Right ventricle myocardium inferior (tissue), 1 donor: Measurements from ENCODE around the gene EXOC1. TPM values are rescaled to one million over a fixed set of nuclear protein-coding genes. Genes with fewer than 3 reads are reported as not detected.
"Not testable (repeated sequence)": the region's sequence is repeated elsewhere in the genome, so short reads cannot be mapped to it uniquely, and the experiment has no call there.

Experiments
- ATAC-seq: fragments of 200-7000 bp; cut with Tn5 transposase; one replicate; pipeline ENCODE4 v1.9.1; 2020; ENCODE audit warnings: mild to moderate bottlenecking, moderate library complexity
- DNase-seq: peaks from one replicate; pipeline ENCODE4 v3.0.0; 2021; ENCODE audit errors: missing footprints
- intact Hi-C: fragments of 100-400 bp; cut with DNase I; formaldehyde crosslinking; loops from one replicate; pipeline ENCODE4 v1.11.0; 2022
- total RNA-seq: library from RNA; stranded (reverse); fragmentation: NEBNext Ultra II Directional; extraction: Animal tissue kit (Norgen Biotek cat#: 25700); gene quantifications from one replicate; pipeline ENCODE4 v1.2.1, GENCODE V29; 2021
- donor health status: DM: no; HTN: yes; CAD: no; lungs with severe emphysema.

EXOC1 gene
- total RNA-seq, 1 donor from 2014 or later, result 19.8 TPM

DNA sequence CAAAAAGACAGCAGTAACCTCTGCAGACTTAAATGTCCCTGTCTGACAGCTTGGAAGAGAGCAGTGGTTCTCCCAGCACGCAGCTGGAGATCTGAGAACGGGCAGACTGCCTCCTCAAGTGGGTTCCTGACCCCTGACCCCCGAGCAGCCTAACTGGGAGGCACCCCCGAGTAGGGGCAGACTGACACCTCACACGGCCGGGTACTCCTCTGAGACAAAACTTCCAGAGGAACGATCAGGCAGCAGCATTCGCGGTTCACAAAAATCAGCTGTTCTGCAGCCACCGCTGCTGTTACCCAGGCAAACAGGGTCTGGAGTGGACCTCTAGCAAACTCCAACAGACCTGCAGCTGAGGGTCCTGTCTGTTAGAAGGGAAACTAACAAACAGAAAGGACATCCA lies 11.1 kb upstream of the EXOC1 start:
- ATAC-seq, DNase-seq, intact Hi-C loops: not testable (repeated sequence)

DNA sequence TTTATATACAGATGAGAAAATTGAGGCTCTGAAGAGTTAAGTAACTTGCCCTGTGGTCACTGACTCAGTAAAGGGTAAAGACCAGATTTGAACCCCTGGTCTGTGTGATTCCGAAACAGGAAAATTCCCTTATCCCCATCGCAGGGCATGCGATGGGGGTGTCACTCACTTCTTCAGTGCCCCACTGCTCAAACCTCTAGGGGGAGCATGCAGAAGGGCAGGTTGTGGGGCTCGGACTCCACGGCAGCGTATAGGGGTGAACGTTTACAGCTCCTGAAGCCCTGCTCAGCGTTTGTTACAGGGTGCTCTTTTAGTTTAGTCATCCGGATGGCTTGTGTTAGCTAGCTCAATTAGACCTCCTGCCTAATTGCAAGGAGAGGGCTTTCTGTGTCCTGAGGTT lies 3.7 kb upstream of the EXOC1 start:
- intact Hi-C loops, result loop anchor here (5.0 kb wide), 3 partner anchors 98 to 452 kb away; partner anchors contain the start of genes CEP135, CLOCK and TMEM165
- ATAC-seq (no peak), DNase-seq (no peak)

DNA sequence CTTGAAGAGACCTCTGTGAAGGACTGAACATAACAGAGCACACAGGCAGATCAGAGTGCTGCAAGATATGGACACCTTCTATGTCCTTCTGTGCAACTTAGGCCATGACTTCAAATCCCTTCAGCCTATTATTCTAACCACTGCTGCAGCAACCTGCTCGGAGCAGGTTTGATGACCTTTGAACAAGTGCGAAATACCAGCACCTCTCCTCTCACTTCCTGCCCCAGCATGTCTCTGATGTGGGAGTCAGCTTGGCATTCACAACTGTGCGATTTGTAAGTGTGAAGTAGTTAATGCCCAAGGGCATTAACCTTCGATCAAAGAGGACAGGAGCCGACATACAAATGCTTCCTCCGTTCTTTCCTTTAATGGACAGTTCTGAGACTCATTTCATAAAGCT lies 1.6 kb upstream of the EXOC1 start:
- DNase-seq (no peak), ATAC-seq (no peak)
- intact Hi-C loops, result loop anchor here (5.0 kb wide), 3 partner anchors 95 to 455 kb away; partner anchors contain the start of genes CEP135, CLOCK and TMEM165

GRCh38 chr4:55854129-55854528 lies 681 bp downstream of the EXOC1 start:
- ATAC-seq (no peak), DNase-seq (no peak)
- intact Hi-C loops, result loop anchor here (5.0 kb wide), 3 partner anchors 93 to 457 kb away; partner anchors contain the start of genes CEP135, CLOCK and TMEM165

DNA sequence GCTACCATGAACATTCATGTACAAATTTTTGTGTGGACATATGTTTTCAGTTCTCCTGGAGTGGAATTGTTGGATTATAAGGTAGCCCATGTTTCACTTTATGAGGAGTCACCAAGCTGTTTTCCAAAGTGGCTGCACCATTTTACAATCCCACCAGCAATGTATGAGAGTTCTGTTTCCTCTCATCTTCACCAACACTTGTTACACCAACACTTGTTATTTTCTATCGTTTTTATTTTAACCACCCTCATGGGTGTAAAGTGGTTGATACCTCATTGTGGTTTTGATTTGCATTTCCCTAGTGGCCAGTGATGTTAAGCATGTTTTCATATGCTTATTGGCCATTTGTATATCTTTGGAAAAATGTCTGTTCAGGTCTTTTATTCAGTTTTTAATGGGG lies 4.1 kb downstream of the EXOC1 start:
- intact Hi-C loops, result no loop called here
- DNase-seq (no peak), ATAC-seq (no peak)

DNA sequence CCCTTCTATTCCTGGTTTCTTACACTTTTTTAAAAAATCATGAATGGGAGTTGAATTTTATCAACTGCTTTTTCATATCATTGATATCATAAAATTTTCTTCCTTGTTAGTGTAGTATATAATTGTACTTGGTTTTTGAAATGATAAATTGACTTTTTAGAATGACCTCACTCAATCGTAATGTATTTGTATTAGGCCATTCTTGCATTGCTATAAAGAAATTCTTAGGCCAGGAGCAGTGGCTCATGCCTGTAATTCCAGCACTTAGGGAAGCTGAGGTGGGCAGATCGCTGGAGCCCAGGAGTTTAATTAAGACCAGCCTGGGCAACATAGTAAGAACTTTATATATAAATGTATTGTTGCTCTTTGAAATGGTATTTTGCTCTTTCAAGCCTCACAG lies 6.3 kb downstream of the EXOC1 start:
- no peak for ATAC-seq
- intact Hi-C loops, result loop anchor here (10.0 kb wide), 1 partner anchor 415 kb away; no protein-coding TSS in a partner anchor

DNA sequence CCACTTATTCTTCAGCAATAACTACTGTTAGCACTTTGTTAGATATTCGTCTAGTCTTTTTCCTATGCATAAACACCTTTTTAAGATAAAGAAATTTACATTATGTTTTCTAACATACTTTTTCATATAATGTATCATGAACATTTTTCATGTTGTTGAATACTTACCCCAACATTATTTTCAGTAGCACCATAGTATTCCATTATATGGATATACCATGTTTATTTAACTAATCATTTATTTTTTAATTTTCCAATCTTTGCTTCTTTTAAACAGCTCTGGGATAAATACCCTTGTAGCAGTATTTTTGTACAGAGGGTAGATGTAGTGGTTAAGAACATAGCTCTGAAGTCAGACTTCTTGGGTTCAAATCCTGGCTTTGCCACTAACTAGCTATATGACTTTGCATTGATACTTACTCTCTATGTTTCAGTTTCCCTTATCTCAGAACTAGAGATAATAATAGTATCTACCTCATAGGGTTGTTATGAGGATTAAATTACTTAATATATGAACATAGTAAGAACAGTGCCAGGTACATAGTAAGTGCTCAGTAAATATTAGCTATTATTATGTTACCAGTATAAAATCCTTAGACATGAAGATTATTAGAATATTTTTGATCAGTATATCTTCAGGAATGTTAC lies 11.3 kb downstream of the EXOC1 start:
- intact Hi-C loops, result loop anchor here (5.0 to 10.0 kb wide), 2 partner anchors 420 to 613 kb away; no protein-coding TSS in a partner anchor

More for the DNA sequence above, 6.3 kb downstream of the EXOC1 start:
- DNase-seq, result no peak

GRCh38 chr4:55865228-55865806 lies 11.9 kb downstream of the EXOC1 start:
- DNase-seq (no peak), ATAC-seq (no peak)
- intact Hi-C loops, result loop anchor here (5.0 to 10.0 kb wide), 2 partner anchors 421 to 612 kb away; no protein-coding TSS in a partner anchor

More for the DNA sequence above, 11.3 kb downstream of the EXOC1 start:
- no peak for DNase-seq
- no peak for ATAC-seq

GRCh38 chr4:55866290-55866907 lies 13.0 kb downstream of the EXOC1 start:
- intact Hi-C loops, result loop anchor here (5.0 to 10.0 kb wide), 2 partner anchors 422 to 611 kb away; no protein-coding TSS in a partner anchor
- no peak for DNase-seq
- ATAC-seq, result peak; percentile 95

GRCh38 chr4:55866973-55867574 lies 13.6 kb downstream of the EXOC1 start:
- ATAC-seq (peak; percentile 88), DNase-seq (no peak)
- intact Hi-C loops, result loop anchor here (5.0 to 10.0 kb wide), 2 partner anchors 422 to 610 kb away; no protein-coding TSS in a partner anchor

- intact Hi-C loops, result loop anchor here (5.0 to 10.0 kb wide), 2 partner anchors 424 to 609 kb away; no protein-coding TSS in a partner anchor
- DNase-seq, result no peak
- ATAC-seq, result no peak
Measured at GRCh38 chr4:55868581-55869090, 15.2 kb downstream of the EXOC1 start.

GRCh38 chr4:55871299-55871800 lies 17.9 kb downstream of the EXOC1 start:
- intact Hi-C loops, result no loop called here
- ATAC-seq (no peak), DNase-seq (no peak)

- DNase-seq (no peak), ATAC-seq (no peak)
- intact Hi-C loops, result no loop called here
Measured at GRCh38 chr4:55874831-55875230, 21.4 kb downstream of the EXOC1 start.

GRCh38 chr4:55876387-55876786 lies 22.9 kb downstream of the EXOC1 start:
- ATAC-seq (no peak), DNase-seq (no peak)
- intact Hi-C loops, result no loop called here

DNA sequence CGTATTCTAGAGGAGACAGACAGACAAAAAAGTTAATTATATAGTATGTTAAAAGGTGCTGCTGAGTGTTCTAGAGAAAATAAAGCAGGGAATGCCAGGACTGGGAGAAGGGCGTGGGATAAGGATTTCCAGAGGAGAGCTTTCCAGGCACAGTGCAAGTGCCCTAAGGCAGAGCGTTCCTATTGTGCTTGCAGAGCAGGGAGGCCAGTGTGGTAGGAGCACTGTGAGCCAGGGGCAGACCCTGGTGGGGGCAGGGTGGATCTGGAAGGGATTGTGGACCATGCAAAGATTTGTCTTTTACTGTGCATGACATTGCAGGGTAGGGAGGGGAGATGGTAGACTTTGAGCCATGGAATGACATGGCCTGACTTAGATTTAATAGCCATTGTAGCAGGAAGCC lies 25.8 kb downstream of the EXOC1 start:
- intact Hi-C loops, result no loop called here
- ATAC-seq, result no peak
- DNase-seq, result no peak

DNA sequence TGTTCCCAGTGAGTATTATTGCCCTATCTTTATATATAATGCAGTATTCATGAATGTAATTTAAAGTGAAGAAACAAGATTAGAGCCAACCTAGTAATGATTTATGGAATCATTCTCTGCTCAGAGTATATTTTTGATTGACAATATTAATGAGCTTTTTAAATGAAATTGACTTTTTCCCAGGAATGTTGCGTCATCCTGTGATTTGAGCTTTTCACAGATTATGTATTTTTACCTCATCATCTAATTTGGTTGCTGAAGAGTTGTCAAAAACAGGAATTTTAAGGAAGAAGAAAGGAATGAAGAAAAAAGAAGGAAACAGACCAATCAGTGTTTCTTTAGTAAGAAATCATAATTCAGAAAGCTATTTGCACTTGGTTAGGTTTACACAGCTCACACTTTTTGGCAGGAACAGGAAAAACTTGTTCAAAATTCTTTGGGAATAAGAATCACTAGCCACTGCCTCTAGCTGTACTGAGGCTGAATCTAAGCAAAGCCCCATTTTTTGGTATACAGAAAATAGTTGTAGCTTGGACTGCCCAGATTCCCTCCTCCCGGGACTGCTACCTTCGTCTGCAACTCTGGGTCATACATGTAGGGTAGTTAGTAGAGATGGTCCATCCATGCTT lies 27.3 kb downstream of the EXOC1 start:
- DNase-seq (no peak), ATAC-seq (no peak)
- intact Hi-C loops, result no loop called here

DNA sequence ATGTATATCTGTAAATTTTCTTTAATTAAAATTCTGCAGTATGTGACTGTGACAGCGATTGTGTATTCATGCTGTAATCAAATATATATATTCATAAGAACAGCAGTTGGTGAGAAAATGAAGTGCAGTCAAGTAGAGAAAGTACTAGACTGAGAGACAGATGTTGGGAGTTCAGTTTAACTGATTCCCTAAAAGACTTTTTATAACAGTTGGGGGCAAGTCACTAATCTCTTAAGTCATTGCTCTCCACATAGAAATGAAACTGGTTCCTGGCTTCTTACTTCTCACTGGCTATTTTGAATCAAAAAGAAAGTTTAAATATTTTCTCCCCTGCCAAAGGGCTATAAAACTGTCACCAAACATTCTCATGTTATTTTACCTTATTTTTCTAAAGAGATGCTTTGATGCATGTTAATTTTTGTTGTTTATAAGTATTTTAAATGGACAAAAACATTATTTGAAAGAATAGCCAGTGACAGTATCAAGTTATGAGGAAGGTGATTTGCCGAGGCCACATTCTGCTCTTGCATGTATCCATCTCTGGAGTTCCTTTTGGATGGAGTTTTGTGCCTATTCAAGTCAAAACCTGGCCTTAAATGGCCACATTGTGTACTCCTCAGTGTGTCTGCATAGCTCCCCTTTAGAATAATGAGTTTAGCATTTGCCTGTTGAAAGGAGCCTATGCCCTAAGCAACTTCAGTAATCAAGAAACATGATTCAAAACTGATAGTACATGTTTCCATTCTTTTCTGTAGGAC lies 30.8 kb downstream of the EXOC1 start:
- intact Hi-C loops, result no loop called here
- ATAC-seq (no peak), DNase-seq (no peak)

DNA sequence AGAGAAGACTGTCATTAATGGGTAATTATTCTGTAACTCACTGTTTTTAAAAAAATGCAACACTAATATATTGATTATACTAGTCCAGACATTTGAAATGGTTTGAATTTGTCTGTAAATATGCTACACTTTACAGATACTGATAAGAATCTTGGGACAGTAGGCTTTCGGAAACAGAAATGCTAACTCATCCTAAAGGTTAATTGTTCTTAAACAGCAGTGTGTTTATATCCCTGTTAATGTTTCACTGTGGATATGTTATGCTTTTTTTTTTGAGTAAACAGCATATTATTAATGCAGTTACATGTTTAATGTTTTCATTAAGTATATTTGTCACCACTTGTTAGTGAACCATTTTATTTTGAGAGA lies 31.4 kb downstream of the EXOC1 start:
- intact Hi-C loops, result no loop called here
- ATAC-seq, result no peak

More for the DNA sequence above, 31.4 kb downstream of the EXOC1 start:
- DNase-seq, result no peak
